GM21825 (cell line): ENCODE data around the gene DAZ2.
"Not testable (repeated sequence)": the region's sequence is repeated elsewhere in the genome, so short reads cannot be mapped to it uniquely, and the experiment has no call there.

Experiments used
- ATAC-seq: cut with Tn5 transposase; IDR thresholded peaks from one replicate; pipeline ENCODE4 v1.9.1; 2021; ENCODE audit warnings: mild to moderate bottlenecking, moderate library complexity; ENCODE audit not compliant: unreplicated experiment

DAZ2 gene

GRCh38 chrY:23219233-23219632, at the start of gene DAZ2:
DAZ2 (plus strand) TSS chrY:23219533; CDS start chrY:23219741, 208 bp downstream.
- ATAC-seq: not testable (repeated sequence)

- ATAC-seq: not testable (repeated sequence)
These were observed 20.4 kb upstream of the DAZ2 start, which contains the start of gene DAZ1 for GRCh38 chrY:23198908-23199307. DAZ1 (minus strand) TSS chrY:23199008; CDS start chrY:23198800, 208 bp downstream.

- ATAC-seq: not testable (repeated sequence)
These were observed 11.9 kb upstream of the DAZ2 start for GRCh38 chrY:23207455-23207854.

- ATAC-seq: not testable (repeated sequence)
These were observed 9.4 kb upstream of the DAZ2 start for GRCh38 chrY:23209802-23210495.

GRCh38 chrY:23210681-23211080, 8.7 kb upstream of the DAZ2 start:
- not testable (repeated sequence) for ATAC-seq
